ENCODE results near the gene RAB3IL1. TPM values are rescaled to one million over a fixed set of nuclear protein-coding genes. Genes with fewer than 3 reads are reported as not detected.

The RAB3IL1 gene
- polyA plus RNA-seq, 3 donors = 0.13 TPM; not detected in 2

GRCh38 chr11:61927501-61927900, 10.1 kb upstream of the RAB3IL1 start:
- Mint-ChIP-seq H3K9me3 (peaks cover 0 to 3% (median 0%) of the 10 kb centered on the region in 7 donors), H3K4me3 (no peak overlapping the region), H3K36me3 (no peaks in the 10 kb centered on the region), H3K27ac (no peak overlapping the region), H3K27me3 (ENCODE audit: low read depth in 3 of 3) (peaks cover 10 to 16% (median 12%) of the 10 kb centered on the region in 3 donors), H3K4me1 (peaks cover 8% of the 10 kb centered on the region)
- no peak for TF ChIP-seq CTCF (IDR thresholded peaks at IDR 0.05)
- no CpG with 5 or more reads among the region's 1 CpG for WGBS (ENCODE audit: insufficient coverage)
- H3K27me3 ChIP-seq (ENCODE audit: control insufficient read depth in 2 of 2, insufficient read depth in 2 of 2, low read length in 2 of 2) = no peaks in the 10 kb centered on the region
- no peak for DNase-seq
- no peaks in the 10 kb centered on the region for H3K9me3 ChIP-seq (replicated peaks in 1 of 2; ENCODE audit: control insufficient read depth in 1 of 2, insufficient read depth in 1 of 2, low read length in 2 of 2)
- no peaks in the 10 kb centered on the region for H3K36me3 ChIP-seq (replicated peaks in 1 of 2; ENCODE audit: control insufficient read depth in 1 of 2, insufficient read depth in 2 of 2, low read length in 2 of 2)
- no peak overlapping the region for H3K9ac ChIP-seq (ENCODE audit: insufficient read depth, low read length, poor library complexity, severe bottlenecking)
- no peak overlapping the region for H2AFZ ChIP-seq (ENCODE audit: insufficient read depth, low read depth, low read length, poor library complexity, severe bottlenecking)
- H3K4me1 ChIP-seq (ENCODE audit: control insufficient read depth in 1 of 2, insufficient read depth in 2 of 2, low read length in 2 of 2) = peaks cover 14 to 16% of the 10 kb centered on the region in 2 donors
- H3K27ac ChIP-seq (ENCODE audit: low read depth in 1 of 2, low read length in 2 of 2) = no peak overlapping the region
- no peaks in the 10 kb centered on the region for H3K79me2 ChIP-seq (ENCODE audit: insufficient read depth, low read length)
- intact Hi-C loops (cut with micrococcal nuclease) = no loop called here
- no peak overlapping the region for H3K4me3 ChIP-seq (replicated peaks in 1 of 3; ENCODE audit: low read depth in 2 of 3, low read length in 3 of 3)
- H4K20me1 ChIP-seq (ENCODE audit: insufficient read depth, low read length) = no peaks in the 10 kb centered on the region
- no peak overlapping the region for H3K4me2 ChIP-seq (replicated peaks; ENCODE audit: extremely low read depth, low read length, poor library complexity, severe bottlenecking)

- H3K27me3 ChIP-seq (ENCODE audit: control insufficient read depth in 2 of 2, insufficient read depth in 2 of 2, low read length in 2 of 2) = no peaks in the 10 kb centered on the region
- no peak overlapping the region for H3K4me2 ChIP-seq (replicated peaks; ENCODE audit: extremely low read depth, low read length, poor library complexity, severe bottlenecking)
- Mint-ChIP-seq H3K4me3 (no peak overlapping the region), H3K27me3 (ENCODE audit: low read depth in 3 of 3) (peaks cover 6 to 14% (median 11%) of the 10 kb centered on the region in 3 donors), H3K36me3 (no peaks in the 10 kb centered on the region), H3K27ac (no peak overlapping the region), H3K9me3 (peaks cover 0 to 3% (median 0%) of the 10 kb centered on the region in 7 donors), H3K4me1 (peaks cover 19% of the 10 kb centered on the region)
- intact Hi-C loops (cut with micrococcal nuclease) = no loop called here
- no peak overlapping the region for H3K4me3 ChIP-seq (replicated peaks in 1 of 3; ENCODE audit: low read depth in 2 of 3, low read length in 3 of 3)
- no peaks in the 10 kb centered on the region for H3K9me3 ChIP-seq (replicated peaks in 1 of 2; ENCODE audit: control insufficient read depth in 1 of 2, insufficient read depth in 1 of 2, low read length in 2 of 2)
- no peaks in the 10 kb centered on the region for H4K20me1 ChIP-seq (ENCODE audit: insufficient read depth, low read length)
- no peak for DNase-seq
- H3K79me2 ChIP-seq (ENCODE audit: insufficient read depth, low read length) = no peaks in the 10 kb centered on the region
- 100% methylated on average over 2 of the region's 3 CpGs for WGBS (ENCODE audit: insufficient coverage)
- no peak for TF ChIP-seq CTCF (IDR thresholded peaks at IDR 0.05)
- H3K9ac ChIP-seq (ENCODE audit: insufficient read depth, low read length, poor library complexity, severe bottlenecking) = no peak overlapping the region
- H2AFZ ChIP-seq (ENCODE audit: insufficient read depth, low read depth, low read length, poor library complexity, severe bottlenecking) = no peak overlapping the region
- no peaks in the 10 kb centered on the region for H3K36me3 ChIP-seq (replicated peaks in 1 of 2; ENCODE audit: control insufficient read depth in 1 of 2, insufficient read depth in 2 of 2, low read length in 2 of 2)
- no peak overlapping the region for H3K27ac ChIP-seq (ENCODE audit: low read depth in 1 of 2, low read length in 2 of 2)
- H3K4me1 ChIP-seq (ENCODE audit: control insufficient read depth in 1 of 2, insufficient read depth in 2 of 2, low read length in 2 of 2) = peaks cover 26 to 29% of the 10 kb centered on the region in 2 donors
Observed at GRCh38 chr11:61926235-61926634, 8.9 kb upstream of the RAB3IL1 start.
